NOMO-1 (cell line): Measurements from ENCODE around the gene MMEL1.

ENCODE experiments used
- DNase-seq, 2 experiments: peaks; one replicate each; lab custom pipeline; 2025; ENCODE audit not compliant: unreplicated experiment in 2 of 2; lab: John Stamatoyannopoulos, UW

The MMEL1 gene

DNA sequence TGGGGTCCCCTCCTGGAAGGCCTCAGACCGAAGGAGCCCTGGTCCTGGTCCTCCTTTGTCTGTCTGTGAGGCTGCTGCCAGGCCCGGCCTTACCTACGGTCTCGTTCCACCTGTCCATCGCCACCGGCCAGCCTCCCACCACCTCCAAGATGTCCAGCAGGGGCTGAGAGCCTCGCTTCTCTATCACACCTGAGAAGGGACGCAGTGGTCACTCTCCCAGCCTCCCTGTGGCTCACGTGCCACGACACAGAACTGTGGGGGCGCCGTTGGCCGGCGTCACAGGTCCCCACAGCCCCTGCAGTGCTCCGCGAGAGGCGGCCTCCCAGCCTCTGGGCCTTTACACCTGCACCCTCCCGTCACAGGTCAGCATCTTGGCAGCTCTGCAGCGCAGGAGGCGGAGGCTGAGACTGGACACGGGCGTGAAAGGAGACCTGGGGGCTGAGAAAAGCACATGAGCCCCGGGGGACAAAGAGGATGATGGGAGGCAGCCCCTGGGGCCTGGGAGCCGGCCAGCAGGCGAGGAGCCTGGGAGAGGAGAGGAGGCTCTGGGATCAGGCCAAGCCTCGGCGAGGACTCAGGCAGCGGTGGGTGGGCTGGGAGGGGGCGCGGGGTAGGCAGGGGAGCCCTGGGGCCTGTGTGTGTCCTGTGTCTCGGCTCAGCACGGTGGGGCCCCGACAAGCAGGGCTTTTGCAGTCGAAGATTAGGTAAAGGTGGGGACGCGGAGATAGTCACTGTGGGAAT lies 25.8 kb downstream of the MMEL1 start:
- DNase-seq = no peak

DNA sequence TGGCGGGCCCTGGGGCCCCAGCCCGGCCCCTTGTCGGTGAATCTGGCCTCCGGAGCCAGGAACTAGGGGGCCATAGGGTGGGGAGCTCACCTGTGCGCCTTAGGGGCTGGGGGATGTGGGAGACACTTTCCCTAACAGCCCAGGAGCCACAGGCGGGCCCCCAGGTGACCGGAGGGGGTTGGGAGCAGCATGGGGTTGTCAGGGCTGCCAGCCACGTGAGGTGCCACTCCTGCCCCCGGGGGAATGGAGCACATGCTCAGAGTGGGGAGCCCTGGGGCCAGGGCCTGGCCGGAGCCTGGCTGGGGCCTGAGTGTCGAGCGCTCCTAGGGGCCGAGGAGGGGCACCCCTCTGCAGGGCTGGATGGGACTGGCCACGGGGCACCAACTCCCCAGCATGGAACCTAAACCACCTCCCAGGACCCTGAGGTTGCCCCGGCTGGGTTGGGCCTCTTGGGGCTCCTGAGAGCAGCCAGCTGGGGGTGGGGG lies 26.4 kb downstream of the MMEL1 start:
- DNase-seq = no peak

DNA sequence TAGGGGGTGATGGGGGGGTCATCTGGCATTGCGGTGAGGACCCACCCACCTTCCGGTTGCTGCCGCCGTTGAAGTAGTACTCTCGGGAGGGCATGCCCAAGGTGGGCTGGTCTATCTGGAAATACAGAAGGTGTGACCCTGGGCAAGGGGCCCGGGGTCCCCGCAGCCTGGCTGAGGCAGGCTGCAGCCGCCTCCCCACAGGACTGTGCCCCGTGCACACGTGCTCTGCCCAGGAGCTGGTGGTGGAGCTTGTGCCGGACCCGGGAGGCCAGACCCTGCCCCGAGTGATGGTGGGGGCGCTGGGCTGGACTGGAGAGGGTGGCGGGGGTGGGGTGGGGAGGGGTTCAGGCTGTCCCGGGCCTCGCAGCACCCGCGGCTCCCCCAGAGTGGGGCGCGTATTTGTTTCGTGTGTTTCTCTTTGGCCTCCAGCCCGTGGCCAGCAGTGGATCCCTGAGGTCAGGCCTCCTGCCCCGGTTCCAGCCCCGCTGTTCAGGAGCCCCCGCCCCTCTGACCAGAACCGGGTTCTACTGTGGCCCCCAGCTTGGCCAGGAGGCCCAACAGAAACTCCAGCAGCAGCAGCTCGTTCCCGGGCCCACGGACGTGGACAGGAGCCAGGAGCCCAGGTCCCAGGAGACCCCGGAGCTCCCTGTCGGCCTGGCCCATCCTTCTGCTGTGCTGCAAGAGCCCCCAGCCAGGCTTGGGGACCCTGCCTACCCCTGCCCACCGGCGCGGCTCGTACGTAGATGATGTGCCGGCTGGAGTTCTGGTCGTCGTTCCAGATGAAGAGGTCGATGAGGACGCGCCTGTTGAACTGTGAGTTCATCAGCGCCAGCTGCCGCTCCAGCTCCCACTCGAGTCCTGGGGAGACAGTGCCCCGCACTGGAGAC lies 27.1 kb downstream of the MMEL1 start:
- no peak for DNase-seq

DNA sequence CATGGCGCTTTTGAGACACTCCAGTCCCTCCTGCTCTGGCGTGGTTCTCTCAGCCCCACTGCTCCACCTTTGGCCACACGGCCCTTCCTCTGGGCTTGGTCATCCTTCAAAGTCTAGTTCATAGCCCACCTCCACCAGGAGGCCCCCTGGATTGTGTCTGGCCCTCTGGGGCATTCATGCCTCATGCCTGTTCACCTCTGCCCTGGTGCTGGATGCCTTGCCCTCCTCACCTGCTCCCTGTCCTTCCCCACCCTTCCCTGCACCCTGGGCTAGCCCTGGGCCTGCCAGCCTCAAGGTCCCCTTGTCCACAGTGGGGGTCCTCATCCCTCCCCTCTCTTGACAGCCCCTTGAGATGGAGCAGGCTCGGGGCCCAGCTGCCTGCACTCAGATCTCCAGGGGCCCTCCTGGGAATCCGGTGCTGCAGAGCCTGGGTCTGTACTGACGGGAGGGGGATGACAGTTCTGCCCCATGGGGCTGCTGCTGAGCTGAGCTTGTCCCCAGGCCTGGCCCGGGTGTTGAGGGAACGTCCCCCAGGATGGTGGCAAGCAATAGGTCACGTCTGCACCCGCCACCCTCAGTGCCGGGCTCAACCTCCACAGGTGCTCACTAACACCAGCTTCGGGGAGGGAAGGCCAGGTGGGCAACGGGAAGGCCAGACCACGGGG lies 27.8 kb downstream of the MMEL1 start:
- DNase-seq = no peak

DNA sequence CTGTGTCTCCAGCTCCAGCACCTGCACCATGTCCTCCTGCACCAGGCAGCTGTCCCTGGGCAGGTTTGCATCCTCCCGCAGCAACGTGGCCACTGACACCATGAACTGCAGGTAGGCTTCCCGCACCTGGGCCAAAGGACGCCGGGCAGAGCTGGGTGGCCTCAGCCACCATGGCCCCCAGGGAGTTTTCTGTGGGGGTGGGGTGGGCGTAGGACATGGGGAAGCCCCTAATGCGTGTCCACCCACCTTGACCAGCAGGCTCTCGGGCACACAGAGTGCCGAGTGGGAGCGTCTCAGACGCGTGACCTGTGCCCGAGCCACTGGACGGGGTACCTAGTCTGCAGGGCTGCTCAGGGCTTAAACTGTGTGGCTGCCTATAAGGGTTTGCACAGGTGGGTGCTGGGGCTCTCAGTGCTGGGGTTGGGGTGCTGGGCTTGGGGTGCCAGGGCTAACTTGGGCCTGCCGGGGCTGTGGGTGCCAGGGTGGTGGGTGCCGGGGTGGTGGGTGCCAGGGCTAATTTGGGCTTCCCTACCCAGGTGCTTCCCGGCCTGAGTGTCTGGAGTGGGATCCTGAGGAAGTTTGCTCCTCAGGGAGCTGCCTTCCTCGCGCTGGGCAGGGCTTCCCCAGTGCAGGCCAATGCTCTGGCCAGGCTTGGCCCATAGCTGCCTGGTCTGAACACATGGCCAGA lies 28.5 kb downstream of the MMEL1 start:
- DNase-seq = no peak

DNA sequence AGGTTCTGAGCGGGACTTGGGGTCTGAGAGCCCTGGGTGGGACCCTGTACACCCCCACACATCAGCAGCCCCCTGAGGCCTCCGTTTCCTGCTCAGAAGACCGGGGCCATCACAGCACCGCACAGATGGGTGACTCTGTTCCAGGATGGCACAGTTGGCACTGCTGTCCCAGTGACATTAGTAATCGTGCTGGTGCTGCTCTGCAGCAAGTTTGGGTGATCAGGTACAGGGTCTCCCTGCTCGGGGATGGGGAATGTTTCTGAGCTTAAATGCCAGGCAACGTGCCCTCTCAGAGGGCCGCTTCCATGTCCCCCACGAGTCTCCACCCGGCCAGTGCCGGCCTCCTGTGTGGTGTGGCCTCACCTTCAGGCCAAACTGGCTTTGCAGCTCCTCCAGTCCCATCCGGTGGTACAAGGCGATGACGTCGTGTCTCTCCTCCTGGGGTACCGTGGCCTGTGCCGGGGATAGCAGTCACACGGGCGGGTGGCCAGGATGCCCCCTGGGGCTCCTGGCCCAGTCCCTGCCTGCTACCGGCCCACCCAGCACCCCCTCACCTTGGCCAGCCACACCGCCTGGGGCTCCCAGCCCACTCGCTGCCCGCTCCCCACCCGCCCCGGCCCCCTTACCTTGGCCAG lies 29.2 kb downstream of the MMEL1 start:
- no peak for DNase-seq

DNA sequence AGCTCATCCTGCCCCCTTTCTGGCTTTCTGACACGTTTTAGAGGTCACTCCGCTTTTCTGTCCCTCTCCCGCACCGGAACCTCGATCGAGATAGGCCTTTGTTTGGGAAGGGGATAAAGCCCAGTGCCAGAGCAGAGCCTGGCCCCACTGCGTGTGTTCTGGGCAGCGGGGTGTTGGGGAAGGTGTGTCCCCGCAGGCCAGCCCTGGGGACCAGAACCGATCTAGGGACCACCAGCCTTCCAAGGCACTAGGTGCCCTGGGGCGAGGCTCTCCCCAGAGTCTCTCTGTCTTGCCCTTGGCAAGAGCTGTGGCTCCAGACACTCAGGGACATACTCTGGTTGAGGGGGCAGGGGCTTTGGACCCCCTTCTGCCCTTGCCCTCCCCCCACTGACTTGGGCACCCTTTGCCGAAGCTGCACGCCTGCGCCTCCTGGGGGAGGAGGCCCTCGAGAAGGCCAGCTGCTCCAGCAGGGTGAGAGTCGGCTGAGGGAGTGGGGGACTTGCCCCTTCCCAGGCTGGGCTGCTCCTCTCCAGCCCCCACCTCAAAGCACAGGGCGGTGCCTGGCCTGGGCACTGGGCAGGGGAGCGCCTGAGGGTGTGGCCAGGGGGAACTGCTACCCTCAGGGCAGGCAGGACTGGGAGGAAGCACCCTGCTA lies 29.8 kb downstream of the MMEL1 start:
- DNase-seq = no peak

DNA sequence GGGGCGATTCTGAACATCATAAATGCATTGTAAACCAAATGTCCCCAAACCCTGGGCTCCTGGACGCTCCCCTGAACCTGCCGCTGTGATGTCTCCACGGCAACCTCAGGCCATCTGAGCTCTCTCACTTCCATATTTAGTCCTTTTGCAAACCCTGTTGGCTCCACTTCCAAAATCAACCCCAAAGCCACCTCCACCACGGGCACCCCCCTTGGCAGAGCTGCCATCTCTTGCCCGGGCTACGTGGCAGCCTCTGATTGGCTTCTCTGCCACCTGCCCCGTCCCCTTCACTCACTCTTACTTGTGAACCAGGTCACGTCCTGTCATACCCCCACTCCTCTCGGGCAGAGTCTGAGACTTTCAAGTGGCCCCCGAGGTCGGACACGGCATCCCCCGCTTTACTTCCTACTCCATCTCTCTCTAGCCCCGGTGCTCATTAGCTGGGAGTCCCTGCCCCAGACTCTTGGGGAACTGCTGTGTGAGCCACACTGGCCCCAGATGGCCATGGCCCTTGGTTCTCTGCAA lies 30.4 kb downstream of the MMEL1 start:
- DNase-seq = no peak

DNA sequence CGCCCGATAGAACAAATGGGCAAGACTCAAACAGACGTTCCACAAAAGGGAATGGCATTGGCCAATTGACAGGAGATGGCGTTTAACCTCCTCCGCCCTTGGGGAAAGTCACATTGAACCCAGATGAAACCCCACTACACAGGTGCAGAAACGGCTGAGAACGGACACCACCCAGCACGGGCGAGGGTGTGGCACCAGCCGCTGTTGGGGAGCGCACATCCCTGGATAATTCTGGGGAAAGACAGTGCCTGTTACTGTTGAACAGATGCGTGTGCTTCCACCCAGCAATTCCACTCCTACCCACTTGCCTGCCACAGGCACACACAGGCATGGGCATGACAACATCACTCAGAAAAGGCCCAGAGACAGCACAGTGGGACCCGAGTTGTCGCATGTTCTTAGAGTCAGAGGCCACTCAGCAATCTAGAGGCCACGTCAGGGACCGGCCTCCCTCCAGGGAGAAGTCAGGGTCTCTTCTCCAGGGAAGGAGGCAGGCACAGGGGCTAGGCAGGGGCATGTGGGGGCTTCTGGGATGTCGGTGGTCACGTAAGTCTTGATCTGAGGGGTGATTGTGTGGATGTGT lies 31.0 kb downstream of the MMEL1 start:
- no peak for DNase-seq

DNA sequence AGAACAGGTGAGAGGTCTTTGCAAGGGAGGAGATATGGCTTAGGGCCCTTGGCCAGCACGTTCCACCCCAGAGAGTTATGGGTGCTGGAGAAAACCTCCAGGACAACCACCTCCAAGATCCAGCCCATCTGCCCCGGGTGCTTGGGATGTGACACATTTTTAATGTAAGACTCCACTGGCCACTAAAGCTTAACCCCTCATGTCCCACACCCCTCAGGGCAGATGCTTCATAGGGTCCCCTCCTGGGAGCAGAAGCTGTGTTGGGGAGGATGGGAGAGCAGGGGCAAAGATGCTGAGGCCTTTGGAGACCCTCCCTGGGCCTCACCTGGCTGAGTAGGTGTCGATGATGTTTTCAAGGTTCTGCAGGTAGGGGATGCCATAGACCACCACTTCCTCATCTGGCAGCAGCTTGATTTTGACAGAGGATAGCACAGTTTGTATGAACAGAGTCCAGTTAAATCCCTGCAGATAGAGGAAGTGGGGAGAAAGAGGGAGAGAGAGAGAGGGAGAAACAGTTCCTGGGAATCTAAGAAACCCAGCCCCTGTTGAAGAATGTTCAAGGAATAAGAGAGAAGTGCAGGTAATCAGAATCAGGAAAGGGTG lies 34.4 kb downstream of the MMEL1 start:
- no peak for DNase-seq

DNA sequence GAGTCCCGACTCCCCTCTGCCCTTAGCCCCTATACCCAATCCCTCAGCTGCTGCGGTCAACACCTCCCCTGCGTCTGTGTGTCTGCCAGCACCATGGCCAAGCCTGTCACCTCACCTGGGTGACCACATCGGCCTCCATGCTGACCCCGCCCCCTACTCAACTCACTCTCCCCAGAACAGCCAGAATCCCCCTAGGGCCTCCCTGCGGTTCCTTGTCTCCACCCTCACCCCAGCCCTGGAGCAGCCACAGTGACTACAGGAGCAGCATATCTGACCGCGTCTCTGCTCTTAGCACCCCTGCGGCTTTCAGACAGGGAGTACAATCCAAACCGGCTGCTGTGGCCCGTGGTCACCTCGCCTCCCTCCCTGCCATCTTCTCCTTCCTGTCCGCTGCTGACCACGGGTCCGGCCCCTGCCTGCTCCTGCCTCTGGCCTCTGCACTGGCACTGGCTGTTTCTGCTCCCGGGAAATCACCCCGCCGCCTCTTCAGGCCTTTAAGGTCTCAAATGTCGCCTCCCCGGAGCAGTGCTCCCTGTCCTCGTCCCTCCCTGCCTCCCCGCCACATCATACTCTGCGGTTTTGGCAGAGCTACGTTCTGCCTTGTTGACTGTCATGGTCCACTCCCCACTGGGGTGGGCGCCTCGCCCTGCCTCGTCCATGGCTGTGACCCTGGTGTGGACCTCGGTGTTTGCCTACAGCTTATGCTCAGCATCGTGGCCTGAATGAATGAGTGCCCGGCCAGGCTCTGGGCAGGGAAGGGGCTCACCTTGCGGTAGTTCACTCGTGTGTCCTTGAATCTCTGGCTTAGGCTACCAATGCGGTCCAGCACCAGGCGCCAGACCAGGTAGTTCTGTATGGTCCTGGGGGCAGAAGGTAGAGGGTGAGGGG lies 35.1 kb downstream of the MMEL1 start:
- no peak for DNase-seq

DNA sequence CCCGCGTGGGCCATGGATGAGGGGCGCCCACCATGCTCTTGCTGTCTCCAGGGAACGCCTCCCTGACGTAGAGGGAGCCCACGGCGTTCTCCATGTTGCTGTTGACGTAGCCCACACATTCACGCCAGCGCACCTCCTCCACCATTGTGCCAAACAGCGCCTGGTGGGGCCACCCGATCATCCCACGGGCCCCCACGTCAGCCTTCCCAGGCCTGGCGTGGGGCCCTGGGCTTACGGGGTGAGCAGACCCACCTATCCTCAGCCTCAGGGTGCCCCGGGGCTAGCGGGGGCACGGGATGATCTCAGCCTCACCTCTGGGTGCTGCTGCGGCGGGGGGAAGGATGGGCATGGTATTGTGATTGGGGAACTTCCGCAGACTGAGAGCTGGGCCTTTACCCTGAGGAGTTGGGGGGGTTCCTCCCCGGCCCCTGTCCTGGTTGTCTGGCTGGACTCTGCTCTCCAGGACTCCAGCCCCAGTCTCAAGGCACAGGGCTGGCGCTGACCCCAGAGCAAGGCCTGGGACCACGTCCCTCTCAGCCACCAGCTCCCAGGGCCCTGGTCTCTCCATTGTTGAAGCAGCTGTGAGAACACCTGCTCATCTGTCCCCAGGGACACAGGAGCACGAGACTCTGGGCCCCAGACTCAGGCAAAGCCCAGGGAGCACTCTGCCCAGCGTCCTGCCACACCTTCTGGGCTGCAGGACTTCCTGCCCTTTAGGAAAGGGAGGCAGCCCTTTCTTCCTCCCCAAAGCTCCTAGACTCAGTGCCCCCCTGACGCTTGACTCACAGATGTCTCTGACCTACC lies 36.1 kb downstream of the MMEL1 start:
- DNase-seq = no peak

DNA sequence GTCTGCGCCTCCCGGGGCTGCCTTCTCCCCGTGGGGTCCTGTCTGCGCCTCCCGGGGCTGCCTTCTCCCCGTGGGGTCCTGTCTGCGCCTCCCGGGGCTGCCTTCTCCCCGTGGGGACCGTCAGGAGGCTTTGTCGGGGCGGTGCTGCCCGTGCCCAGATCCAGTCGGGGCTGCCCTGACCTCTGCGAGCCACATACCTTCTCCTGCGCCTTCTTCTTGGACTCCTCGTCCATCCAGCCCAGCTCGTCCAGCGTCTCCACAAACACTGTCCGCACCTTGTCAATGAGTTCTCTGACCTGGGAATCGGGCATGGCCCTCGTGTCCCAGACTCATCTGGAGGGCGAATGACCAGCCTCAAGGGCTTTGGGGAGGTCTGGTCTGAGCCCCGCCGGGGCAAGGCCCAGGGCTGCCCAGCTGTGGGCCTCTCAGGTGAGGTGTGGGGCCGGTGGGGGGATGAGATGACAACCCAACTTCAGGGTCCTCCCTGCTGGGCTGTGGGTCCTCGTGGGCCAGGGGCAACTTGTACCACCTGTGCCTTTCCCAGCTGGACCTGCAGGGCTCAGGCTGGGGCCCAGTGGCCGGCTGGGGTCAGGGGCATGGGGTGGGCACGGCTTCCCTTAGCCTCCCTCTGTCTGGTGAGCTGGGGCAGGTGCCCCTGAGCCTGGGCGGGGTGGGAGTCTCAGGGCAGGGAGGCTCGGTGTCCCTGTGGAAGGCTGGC lies 36.8 kb downstream of the MMEL1 start:
- no peak for DNase-seq

DNA sequence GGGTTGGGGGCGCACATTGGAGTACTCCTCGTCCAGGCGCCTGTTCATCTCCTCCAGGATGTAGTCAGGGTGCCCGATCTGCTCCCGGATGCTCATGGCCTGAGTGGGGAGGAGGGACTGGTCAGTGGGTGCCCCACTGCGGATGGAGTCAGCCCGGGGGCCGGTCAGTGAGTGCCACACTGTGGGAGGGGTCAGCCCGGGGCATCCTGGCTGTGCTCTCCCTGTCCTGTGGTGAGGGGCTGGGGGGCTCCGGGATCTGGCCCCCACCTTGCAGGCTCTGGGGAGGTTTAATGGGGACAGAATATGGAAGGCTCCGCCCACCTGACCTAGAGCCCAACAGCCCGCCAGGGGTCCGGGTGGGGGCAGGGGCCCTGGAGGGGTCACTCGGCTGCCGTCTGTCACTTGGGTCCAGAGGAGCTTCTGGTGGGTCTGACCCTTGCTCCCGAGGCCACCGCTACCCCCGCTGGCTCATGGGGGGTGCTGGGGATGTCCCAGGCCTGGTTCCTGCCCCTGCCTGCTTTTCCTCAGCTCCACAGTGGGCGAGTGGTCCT lies 37.5 kb downstream of the MMEL1 start:
- no peak for DNase-seq

DNA sequence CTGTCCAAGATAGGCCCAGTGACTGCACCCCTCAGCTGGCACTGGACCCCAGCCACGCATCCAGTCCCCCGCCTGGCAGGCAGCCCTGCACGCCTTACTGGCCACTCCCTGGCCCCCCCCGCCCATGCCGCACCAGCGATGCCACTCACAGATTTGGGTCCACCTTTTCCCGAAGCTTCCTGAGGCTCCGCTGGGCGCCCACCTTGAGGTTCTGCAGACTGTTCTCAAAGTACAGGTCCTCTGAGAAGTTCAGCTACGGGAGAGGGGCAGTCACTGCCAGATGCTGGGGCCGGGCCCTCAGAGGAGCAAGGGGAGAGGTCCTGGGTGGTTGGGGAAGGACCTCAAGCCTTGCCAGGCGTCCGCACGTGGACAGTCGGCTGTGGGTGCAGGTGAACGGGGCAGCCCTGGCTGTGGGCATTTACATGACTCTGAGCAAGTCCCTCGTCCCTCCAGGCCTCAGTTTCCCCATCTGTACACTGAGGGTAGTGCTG lies 38.1 kb downstream of the MMEL1 start:
- DNase-seq = no peak
